Lung (tissue), 12 donors: Measurements from ENCODE around the gene TMEM95. TPM values are rescaled to one million over a fixed set of nuclear protein-coding genes. Genes with fewer than 3 reads are reported as not detected.

Source experiments
- ATAC-seq: fragments of 200-7000 bp; cut with Tn5 transposase; one replicate; pipeline ENCODE4 v1.9.1; 2020; ENCODE audit warnings: moderate number of reproducible peaks; ENCODE audit not compliant: insufficient read depth, low FRiP score
- DNase-seq, 3 donors: peaks; one replicate each; pipeline ENCODE4 v3.0.0-alpha.2; 2013 to 2017
- H3K27ac ChIP-seq, 2 donors: one replicate each; pipeline ENCODE4 v1.5.1; 2013; ENCODE audit warnings: mild to moderate bottlenecking in 2 of 2, moderate library complexity in 2 of 2, control low read depth in 1 of 2, inconsistent platforms in 1 of 2, low read depth in 1 of 2, low read length in 1 of 2
- H3K27me3 ChIP-seq, 3 donors: one replicate each; pipeline ENCODE4 v1.5.1; 2013; ENCODE audit warnings: low read length in 2 of 3; ENCODE audit not compliant: control insufficient read depth in 3 of 3, insufficient read depth in 3 of 3
- H3K36me3 ChIP-seq, 4 donors: one replicate each; pipeline ENCODE4 v1.5.1; 2013; ENCODE audit warnings: low read length in 4 of 4, mild to moderate bottlenecking in 1 of 4, moderate library complexity in 1 of 4; ENCODE audit not compliant: control insufficient read depth in 4 of 4, insufficient read depth in 4 of 4
- H3K4me1 ChIP-seq, 5 donors: one replicate each; pipeline ENCODE4 v1.5.1; 2013; ENCODE audit warnings: low read length in 5 of 5, mild to moderate bottlenecking in 2 of 5, moderate library complexity in 1 of 5; ENCODE audit not compliant: control insufficient read depth in 5 of 5, insufficient read depth in 5 of 5
- H3K4me3 ChIP-seq: one replicate; pipeline ENCODE4 v1.5.1; 2013; ENCODE audit warnings: mild to moderate bottlenecking, control low read depth, moderate library complexity
- H3K9ac ChIP-seq, 2 donors: one replicate each; pipeline ENCODE4 v1.5.1; 2013; ENCODE audit warnings: low read length in 2 of 2, control low read depth in 1 of 2; ENCODE audit not compliant: insufficient read depth in 1 of 2
- H3K9me3 ChIP-seq, 4 donors: one replicate each; pipeline ENCODE4 v1.5.1; 2013; ENCODE audit warnings: low read length in 3 of 4, mild to moderate bottlenecking in 1 of 4, moderate library complexity in 1 of 4; ENCODE audit not compliant: control insufficient read depth in 4 of 4, insufficient read depth in 3 of 4
- WGBS, 2 donors: extraction: QIAGEN DNeasy Blood & Tissue Kit; methylation state at CpG; one replicate each; pipeline ENCODE4 v1.1.7; 2013; 5-methylcytosine and 5-hydroxymethylcytosine counted together
- polyA plus RNA-seq, 2 donors: library from polyadenylated mRNA; stranded (reverse); fragments of 200-250 nt; gene quantifications; one replicate each; pipeline ENCODE4 v1.2.1, GENCODE V29; 2013
- total RNA-seq, 2 donors: library from RNA; depleted of rRNA in 1 of 2; stranded (reverse); fragments of >200 nt in 1 of 2; gene quantifications; one replicate each; pipeline ENCODE4 v1.2.1, GENCODE V29; 2014 to 2021
- TF ChIP-seq, protein P1 (sequence below): IDR thresholded peaks from 2 replicates; pipeline ENCODE4 v1.5.1; 2012; ENCODE audit warnings: mild to moderate bottlenecking; ENCODE audit errors: control extremely low read depth, extremely low read depth
- donor health status: control.
- donor health status: control.
- donor health status: Bipolar disorder and iron deficiency.
- donor health status: healthy.
- donor health status: DM: yes; HTN: yes; CAD: no.

Gene TMEM95
- total and polyA plus RNA-seq, 4 donors, result not detected

DNA sequence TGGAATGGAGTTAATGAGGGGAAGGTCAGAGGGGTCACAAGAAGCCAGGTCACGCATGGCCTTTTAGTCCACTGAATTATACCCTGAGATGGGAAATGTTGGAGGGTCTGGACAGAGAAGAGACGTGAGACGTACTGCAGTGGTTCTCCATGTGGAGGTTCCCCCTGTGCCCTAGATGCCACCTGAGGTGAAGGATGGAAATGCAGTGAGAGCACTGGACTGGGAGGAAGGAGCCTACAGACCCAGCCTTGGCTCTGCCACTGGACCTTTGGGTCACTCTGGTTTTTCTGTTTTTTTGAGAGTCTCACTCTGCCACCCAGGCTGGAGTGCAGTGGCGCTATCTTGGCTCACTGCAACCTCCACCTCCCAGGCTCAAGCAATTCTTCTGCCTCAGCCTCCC lies 41.2 kb downstream of the TMEM95 start:
- TF ChIP-seq, protein P1, sequence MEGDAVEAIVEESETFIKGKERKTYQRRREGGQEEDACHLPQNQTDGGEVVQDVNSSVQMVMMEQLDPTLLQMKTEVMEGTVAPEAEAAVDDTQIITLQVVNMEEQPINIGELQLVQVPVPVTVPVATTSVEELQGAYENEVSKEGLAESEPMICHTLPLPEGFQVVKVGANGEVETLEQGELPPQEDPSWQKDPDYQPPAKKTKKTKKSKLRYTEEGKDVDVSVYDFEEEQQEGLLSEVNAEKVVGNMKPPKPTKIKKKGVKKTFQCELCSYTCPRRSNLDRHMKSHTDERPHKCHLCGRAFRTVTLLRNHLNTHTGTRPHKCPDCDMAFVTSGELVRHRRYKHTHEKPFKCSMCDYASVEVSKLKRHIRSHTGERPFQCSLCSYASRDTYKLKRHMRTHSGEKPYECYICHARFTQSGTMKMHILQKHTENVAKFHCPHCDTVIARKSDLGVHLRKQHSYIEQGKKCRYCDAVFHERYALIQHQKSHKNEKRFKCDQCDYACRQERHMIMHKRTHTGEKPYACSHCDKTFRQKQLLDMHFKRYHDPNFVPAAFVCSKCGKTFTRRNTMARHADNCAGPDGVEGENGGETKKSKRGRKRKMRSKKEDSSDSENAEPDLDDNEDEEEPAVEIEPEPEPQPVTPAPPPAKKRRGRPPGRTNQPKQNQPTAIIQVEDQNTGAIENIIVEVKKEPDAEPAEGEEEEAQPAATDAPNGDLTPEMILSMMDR, result no peak
- H3K4me3 ChIP-seq, result no peak overlapping the region
- 90 to 91% methylated on average over 4 of the region's 4 CpGs for WGBS, 2 donors
- H3K9ac ChIP-seq, result no peak overlapping the region
- H3K27ac ChIP-seq, result no peak overlapping the region
- H3K4me1 ChIP-seq, result peaks cover 0 to 13% (median 3%) of the 10 kb centered on the region in 5 donors
- no peak for ATAC-seq
- H3K27me3 ChIP-seq, result no peaks in the 10 kb centered on the region
- no peaks in the 10 kb centered on the region for H3K9me3 ChIP-seq
- peaks cover 0 to 5% (median 3%) of the 10 kb centered on the region in 4 donors for H3K36me3 ChIP-seq
- DNase-seq, result no peak

DNA sequence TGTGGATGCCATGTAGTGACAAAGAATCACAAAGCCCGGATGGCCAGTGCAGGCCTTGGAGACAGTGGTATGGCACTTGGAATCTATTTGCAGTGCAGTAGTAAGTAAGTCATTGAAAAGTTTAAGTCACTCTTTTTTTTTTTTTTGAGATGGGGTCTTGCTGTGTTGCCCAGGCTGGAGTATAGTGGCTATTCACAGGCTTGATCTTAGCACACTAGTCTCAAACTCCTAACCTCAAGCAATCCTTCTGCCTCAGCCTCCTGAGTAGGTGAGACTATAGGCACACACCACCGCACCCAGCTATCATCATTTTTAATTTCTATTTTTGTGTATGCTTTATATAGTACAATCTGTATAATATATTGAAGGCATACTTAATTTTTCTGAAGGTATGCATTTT lies 43.7 kb downstream of the TMEM95 start:
- H3K36me3 ChIP-seq, result no peaks in the 10 kb centered on the region
- no peaks in the 10 kb centered on the region for H3K27me3 ChIP-seq
- H3K4me3 ChIP-seq, result no peak overlapping the region
- H3K27ac ChIP-seq, result no peak overlapping the region
- TF ChIP-seq, protein P1, result no peak
- no peak overlapping the region for H3K9ac ChIP-seq
- peaks cover 0 to 15% (median 7%) of the 10 kb centered on the region in 5 donors for H3K4me1 ChIP-seq
- WGBS, 2 donors, result 86 to 96% methylated on average over 2 of the region's 2 CpGs
- DNase-seq (no peak), ATAC-seq (no peak)
- H3K9me3 ChIP-seq, result no peaks in the 10 kb centered on the region

DNA sequence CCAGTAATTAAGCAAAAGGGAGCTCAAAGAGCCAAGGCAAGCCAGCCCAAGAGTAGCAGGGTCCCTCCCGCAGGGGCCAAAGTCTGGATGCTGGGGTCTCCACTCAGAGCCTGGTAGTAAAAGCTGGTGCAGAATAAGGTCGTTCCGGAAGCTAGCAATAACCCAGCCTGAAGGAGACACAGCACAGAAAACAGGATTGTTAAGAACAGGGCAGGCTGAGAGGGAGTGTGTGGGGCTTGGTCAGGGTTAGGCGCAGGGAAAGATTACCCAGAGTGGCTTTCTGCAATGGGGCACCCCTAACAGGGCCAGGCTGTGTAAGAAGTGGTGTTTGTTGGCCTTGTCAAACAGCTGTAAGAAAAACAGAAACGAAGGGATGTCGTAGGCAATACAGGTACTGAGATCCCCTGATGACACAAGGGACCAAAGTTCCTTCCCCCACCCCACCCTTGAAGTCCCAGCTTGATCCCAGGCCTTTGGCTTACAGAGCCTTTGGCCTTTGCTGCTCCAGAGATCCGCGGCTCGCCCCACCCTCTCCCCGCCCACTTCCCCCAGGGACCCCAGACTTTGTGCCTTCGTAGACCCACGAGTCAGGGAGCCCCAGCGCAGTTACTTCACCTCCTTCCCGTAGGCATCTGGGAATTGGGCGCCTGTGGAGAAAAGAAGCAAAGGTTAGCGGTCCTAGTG lies 48.2 kb downstream of the TMEM95 start:
- ATAC-seq (no peak), DNase-seq (no peak)
- Histone ChIP-seq H3K9ac (peak overlapping the region in 1 of 2 donors; percentile 90), H3K4me1 (peaks cover 0 to 13% (median 7%) of the 10 kb centered on the region in 5 donors), H3K9me3 (no peaks in the 10 kb centered on the region), H3K27ac (peak overlapping the region; percentile 87 to 88), H3K4me3 (peak overlapping the region; percentile 49), H3K36me3 (no peaks in the 10 kb centered on the region), H3K27me3 (no peaks in the 10 kb centered on the region)
- WGBS, 2 donors, result 14 to 16% methylated on average over 16 of the region's 16 CpGs
- TF ChIP-seq, protein P1, result no peak

DNA sequence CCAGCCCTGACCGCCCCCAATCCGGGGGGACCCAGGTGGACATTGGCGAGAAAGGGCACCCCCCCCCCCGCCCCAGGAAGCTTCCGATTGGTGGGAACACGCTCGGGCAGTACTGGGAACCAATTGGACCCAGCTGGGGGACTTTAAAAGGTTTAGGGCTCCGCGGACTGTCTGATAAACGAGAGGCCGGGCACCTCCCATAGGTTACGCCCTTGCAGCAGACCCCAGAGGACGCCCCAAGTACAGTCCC lies 48.7 kb downstream of the TMEM95 start:
- ATAC-seq (peak; percentile 28), DNase-seq (no peak)
- Histone ChIP-seq H3K27me3 (no peaks in the 10 kb centered on the region), H3K9ac (peak overlapping the region in 1 of 2 donors; percentile 38), H3K36me3 (no peaks in the 10 kb centered on the region), H3K27ac (peak overlapping the region; percentile 87 to 88), H3K4me1 (peaks cover 0 to 13% (median 7%) of the 10 kb centered on the region in 5 donors), H3K4me3 (peak overlapping the region; percentile 49), H3K9me3 (no peaks in the 10 kb centered on the region)
- WGBS, 2 donors, result 0% methylated on average over 11 to 13 of the region's 13 CpGs
- TF ChIP-seq, protein P1, result no peak
